ENCODE results near the gene TMCC3.
"Not testable (repeated sequence)": the region's sequence is repeated elsewhere in the genome, so short reads cannot be mapped to it uniquely, and the experiment has no call there.

The TMCC3 gene

DNA sequence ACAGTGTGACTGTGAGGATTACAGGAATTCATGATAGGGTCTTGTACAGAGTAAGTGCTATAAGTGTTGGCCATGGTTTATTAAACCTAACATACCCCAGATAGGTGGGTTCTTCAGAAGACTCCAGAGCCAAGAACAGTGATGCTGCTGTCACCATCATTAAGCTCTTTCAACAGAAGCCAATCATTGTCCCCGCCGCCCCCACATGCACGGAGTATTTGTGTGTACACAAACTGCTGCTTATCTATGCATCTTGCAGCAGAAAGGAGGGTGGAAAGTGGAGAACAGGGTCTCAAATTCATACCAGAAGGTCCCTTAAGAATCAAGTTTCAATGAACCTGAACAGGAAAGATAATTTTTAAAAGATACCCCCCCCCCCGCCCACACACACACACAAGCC is 51.2 kb downstream of the TMCC3 start:
- no peak for ATAC-seq

GRCh38 chr12:94597268-94597667 is 53.1 kb downstream of the TMCC3 start:
- ATAC-seq = no peak

DNA sequence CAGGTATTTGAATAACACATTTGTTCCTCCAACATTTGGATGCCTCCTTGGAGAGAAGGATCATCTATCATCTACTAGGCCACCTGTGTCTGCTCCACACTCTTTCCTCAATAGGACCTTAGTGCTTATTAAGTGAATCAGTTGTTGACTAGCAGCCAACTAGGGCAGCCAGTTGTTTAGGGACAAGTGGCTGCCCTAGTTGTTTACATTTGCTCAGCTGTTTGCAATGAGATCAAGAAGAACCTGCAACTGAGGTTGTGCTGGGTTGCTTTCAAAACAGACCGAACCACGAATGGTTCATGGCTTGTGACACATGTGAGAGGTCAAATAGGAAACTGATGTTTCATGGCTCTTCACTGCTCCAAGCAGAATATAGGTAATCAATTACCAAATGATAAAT is 53.8 kb downstream of the TMCC3 start:
- ATAC-seq = no peak

DNA sequence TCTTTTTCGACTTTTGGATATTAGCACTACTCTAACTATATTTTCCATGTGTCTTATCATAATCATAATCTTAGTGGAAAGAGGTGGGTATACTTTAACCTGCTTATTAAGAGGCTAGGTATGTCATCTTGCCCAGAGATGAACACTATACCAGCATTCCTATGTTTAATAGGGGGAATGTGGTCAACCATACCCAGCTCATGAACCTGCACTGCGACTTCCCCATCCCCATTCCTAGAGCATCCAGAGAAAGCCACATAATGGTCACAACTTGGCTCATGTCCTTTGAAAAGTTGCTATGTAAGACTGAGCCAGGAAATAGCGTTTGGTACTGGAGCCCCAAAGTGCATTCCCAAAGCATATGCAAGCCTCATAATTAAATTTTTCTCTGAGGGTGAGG is 55.2 kb downstream of the TMCC3 start:
- ATAC-seq = no peak

- no peak for ATAC-seq
These were observed 55.9 kb downstream of the TMCC3 start for GRCh38 chr12:94594443-94594825.

GRCh38 chr12:94593822-94594442 is 56.4 kb downstream of the TMCC3 start:
- no peak for ATAC-seq

- ATAC-seq = not testable (repeated sequence)
These were observed 57.6 kb downstream of the TMCC3 start for GRCh38 chr12:94592723-94593122.

DNA sequence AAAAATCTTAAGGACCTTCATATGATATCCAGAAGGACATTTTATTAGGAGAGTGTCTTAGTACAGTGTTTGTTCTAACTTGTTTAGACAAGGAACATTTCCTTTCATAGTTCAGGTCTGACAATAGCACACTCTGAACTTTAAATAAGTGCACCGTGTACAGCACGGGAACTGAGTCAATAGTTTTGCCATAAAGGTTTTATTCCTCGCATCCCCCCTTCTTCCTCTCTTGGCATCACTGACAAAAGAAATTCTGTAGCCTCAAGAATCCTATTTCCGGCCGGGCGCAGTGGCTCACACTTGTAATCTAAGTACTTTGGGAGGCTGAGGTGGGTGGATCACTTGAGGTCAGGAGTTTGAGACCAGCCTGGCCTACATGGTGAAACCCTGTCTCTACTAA is 58.3 kb downstream of the TMCC3 start:
- no peak for ATAC-seq

GRCh38 chr12:94590428-94590827 is 59.9 kb downstream of the TMCC3 start:
- no peak for ATAC-seq

- ATAC-seq = no peak
These were observed 60.8 kb downstream of the TMCC3 start for GRCh38 chr12:94589591-94590001.

DNA sequence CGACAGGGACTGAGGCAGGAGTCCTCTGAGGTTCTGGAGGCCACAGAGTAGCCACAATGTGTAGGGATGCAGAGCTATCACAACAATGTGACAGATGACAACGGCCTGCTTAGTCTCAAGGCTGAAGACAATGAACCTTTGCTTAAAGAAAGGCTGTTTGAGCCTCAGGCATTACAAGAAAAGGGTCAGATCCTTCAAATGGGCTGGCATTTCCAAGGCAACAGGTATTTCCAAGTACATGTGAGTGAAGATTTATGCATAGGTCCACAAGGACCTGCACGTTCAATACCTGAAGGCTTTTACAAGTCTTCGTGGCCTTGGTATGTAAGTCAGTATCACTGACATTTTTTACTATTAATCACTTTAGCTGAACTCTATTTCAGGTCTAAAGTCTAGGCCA is 62.0 kb downstream of the TMCC3 start:
- no peak for ATAC-seq

DNA sequence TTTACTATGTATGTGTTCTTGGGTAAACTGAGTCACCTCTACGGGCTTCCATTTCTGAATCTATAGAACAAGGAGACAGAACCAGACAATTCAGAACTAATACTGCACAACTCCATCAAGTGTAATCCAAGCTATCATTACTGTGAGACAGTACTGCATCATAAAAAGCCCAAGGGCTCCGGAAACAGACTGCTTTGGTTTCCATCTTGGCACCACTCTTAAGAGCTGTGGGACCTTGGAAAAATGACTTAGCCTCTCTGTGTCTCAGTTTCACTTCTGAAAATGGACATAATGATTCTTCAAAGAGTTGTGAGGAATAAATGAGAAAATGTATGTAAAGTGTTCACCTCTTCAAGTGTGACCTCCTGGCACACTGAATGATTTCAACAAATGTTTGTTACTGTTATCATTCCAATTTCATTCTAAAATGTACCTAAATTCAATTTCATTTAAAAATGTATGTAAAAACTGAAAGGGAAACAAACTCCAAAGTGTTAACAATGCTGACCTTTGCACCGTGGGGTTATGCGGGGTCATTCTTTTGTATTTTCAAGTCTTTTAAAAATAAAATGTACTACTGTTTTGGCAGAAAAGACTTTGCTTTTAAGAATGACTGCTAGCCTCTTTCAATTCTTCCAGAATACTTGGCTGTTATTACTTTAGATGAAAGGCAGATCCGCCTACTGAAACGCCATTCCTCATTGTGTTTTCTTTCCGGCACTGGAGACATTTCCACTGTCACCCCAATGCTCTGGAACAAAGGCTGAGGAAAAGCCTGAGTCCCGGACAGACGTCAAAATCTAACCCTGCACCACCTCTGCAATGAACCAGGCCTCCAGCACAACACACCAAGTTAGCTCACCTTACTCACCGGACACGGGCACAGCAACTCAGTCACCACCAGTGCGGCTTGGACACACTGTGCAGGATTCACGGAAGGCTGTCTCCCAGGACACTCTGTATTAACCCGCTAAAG is 62.8 kb downstream of the TMCC3 start:
- ATAC-seq = no peak

GRCh38 chr12:94586589-94587259 is 63.6 kb downstream of the TMCC3 start:
- ATAC-seq = no peak

DNA sequence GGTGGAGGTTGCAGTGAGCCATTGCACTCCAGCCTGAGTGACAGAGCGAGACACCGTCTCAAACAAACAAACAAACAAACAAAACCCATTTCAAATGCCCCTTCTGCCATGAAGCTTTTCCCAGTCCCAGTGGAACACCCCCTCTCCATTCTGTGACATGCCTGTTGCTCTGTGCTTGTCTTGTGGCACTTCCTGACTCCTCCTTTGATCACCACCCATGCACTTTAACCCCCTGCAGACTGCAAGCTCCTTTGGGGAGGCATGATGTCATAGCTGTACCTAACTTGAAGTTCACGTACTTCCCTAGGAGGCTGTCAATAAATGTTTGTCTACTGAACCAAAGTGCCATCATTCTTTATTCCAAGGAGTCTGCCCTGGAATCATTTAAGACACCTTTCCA is 64.7 kb downstream of the TMCC3 start:
- no peak for ATAC-seq

DNA sequence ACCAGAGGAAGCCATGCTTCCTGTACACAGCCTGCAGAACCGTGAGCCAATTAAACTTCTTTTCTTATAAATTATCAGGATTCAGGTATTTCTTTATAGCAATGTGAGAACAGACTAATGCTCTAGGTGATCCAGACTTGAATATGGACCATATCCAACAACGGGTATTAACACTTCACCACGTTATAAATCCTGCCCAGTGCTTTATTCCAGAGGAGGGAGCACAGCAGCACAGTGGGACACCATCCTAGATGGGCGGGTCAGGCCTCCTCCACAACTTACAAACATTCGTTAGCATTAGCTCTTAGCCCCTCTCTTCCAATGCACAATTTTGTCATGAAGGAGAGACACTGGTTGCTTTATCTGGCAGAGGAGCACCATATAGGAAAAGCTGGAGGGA is 66.0 kb downstream of the TMCC3 start:
- ATAC-seq = no peak

GRCh38 chr12:94582591-94582990 is 67.8 kb downstream of the TMCC3 start:
- no peak for ATAC-seq

- ATAC-seq = no peak
These were observed 74.5 kb downstream of the TMCC3 start for GRCh38 chr12:94575645-94576403.

DNA sequence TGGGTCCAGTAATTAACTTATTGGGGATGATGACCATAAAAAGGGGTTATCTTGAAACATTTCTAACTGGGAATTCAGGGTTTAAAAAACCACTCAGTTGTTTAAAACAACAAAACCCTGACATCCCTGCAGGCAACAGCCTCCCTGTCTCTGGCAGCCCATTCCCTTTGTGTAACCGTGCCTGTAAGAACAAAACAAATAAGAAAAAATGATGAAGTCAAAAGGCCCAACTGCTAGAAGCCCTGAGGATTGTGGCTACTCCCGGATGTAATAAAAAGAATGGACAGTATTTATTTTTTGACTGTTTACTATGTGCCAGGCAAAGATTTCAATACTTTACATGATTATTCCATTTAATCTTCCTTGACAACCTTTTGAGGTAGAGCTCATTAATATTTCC is 75.3 kb downstream of the TMCC3 start:
- no peak for ATAC-seq

DNA sequence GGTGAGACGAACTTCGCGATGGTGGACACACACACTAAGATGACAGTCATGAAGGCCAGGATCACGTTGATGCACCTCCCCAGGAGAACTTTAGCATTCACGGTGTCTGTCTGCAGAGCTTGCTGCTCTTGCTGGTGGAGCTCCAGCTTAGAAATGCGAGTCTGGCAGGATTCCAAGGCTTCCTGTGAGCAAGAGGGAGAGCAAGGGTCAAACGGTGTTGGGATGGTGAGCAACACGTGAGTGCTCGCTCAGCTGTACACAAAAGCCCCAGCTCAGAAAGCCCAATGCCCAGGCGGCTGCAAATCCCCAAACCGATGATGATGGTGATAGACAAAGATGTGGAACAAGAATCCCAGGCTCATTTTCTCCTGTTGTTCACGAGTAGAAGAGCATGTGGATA is 78.8 kb downstream of the TMCC3 start:
- ATAC-seq = no peak

DNA sequence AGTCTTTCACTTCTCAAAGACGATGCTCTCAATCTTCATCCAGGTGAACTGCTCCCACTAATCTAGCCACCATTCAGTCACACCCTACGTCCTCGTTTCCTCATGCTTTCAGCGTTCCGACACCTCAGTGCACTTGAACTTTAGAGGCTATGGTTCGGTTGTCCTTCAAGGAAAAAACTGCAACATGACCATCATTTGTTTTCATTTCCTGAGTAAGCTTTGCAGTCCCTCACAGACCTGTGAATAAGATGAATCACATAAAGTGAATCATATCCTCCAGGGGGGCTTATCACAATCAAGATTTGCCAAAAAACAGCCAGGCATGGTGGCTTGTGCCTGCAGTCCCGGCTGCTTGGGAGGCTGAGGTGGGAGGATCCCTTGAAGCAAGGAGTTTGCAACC is 80.2 kb downstream of the TMCC3 start:
- ATAC-seq = no peak

DNA sequence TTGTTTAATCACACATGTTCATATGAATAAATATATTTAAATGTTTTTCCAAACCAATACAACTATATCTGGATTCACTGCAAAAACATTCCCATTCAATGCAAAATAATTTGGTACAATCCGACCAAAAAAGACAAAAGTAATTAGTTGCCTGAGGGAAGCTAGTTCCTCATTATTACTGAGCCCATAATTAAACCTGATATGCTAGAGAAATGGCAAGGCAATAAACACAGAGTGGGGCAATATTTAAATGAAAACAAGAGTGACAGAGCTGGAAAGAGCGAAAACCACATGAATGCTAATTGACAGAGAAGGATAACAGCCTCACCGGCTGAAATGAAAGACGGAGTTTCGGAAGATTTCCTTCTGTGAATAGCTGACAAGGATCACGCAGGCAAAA is 82.6 kb downstream of the TMCC3 start:
- no peak for ATAC-seq

DNA sequence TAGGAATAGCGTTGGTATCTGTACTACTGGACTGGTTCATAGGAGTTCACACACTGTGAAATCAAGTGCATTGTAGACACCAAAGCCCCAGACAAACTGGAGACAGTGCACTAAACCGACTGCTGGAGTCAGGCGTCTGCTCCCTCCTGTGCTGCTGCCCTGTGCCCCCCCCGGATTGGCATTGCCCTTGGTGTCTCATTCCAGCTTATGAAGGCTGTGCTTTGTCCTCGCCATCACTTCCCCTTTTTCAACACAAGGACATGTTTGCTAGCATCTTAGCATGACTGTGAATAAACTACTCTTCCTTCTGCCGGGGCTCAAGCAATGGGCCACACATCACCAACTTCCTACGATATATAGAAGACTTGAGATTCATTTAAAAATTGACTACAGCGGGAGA is 84.0 kb downstream of the TMCC3 start:
- ATAC-seq = no peak

- ATAC-seq = no peak
These were observed 84.7 kb downstream of the TMCC3 start for GRCh38 chr12:94565683-94566082.
